OCI-LY1 (cell line): ENCODE data around the gene DAPK2.

Experiments used
- H2AFZ ChIP-seq: fragments of 200-600 bp; sonication (generic), shearing (Covaris generic); 2 replicates; pipeline ENCODE4 v1.6.0; 2014; ENCODE audit warnings: antibody characterized with exemption, mild to moderate bottlenecking, low read length
- H3F3A ChIP-seq: fragments of 200-600 bp; sonication (generic), shearing (Covaris generic); 2 replicates; pipeline ENCODE4 v1.6.0; 2014; ENCODE audit warnings: mild to moderate bottlenecking, antibody characterized with exemption, low read length, moderate library complexity; ENCODE audit not compliant: insufficient read depth
- H3K27ac ChIP-seq: fragments of 200-600 bp; sonication (generic); 2 replicates; pipeline ENCODE4 v1.5.1; 2014; ENCODE audit warnings: low read length, mixed run types, mild to moderate bottlenecking, low read depth; ENCODE audit not compliant: poor library complexity, severe bottlenecking
- H3K27me3 ChIP-seq: fragments of 200-600 bp; sonication (generic); 2 replicates; pipeline ENCODE4 v1.6.0; 2014; ENCODE audit warnings: antibody characterized with exemption, mild to moderate bottlenecking, low read length, moderate library complexity; ENCODE audit not compliant: insufficient read depth
- H3K36me3 ChIP-seq: fragments of 200-600 bp; sonication (generic); 2 replicates; pipeline ENCODE4 v1.6.1; 2014; ENCODE audit warnings: mild to moderate bottlenecking, antibody characterized with exemption, low read length, moderate library complexity, mixed read lengths; ENCODE audit not compliant: insufficient read depth
- H3K4me1 ChIP-seq: fragments of 200-600 bp; sonication (generic); 2 replicates; pipeline ENCODE4 v1.5.1; 2014; ENCODE audit warnings: mild to moderate bottlenecking, low read length, moderate library complexity; ENCODE audit not compliant: insufficient read depth, severe bottlenecking
- H3K4me2 ChIP-seq: fragments of 200-600 bp; sonication (generic), shearing (Covaris generic); 2 replicates; pipeline ENCODE4 v1.6.1; 2014; ENCODE audit warnings: low read length
- H3K4me3 ChIP-seq: fragments of 200-600 bp; sonication (generic); 2 replicates; pipeline ENCODE4 v1.5.1; 2014; ENCODE audit warnings: low read length, low read depth, mild to moderate bottlenecking, mixed read lengths; ENCODE audit not compliant: poor library complexity, severe bottlenecking
- H3K79me2 ChIP-seq: fragments of 200-600 bp; shearing (Covaris generic); 2 replicates; pipeline ENCODE4 v1.6.1; 2016; ENCODE audit warnings: mixed run types, low read length, mixed read lengths; ENCODE audit not compliant: insufficient read depth
- H3K9ac ChIP-seq: fragments of 200-600 bp; sonication (generic), shearing (Covaris generic); 2 replicates; pipeline ENCODE4 v1.6.1; 2014; ENCODE audit warnings: mild to moderate bottlenecking, low read length, mixed read lengths
- H3K9me2 ChIP-seq: fragments of 200-600 bp; sonication (generic), shearing (Covaris generic); 2 replicates; pipeline ENCODE4 v1.6.1; 2014; ENCODE audit warnings: low read depth, mild to moderate bottlenecking, low read length, mixed read lengths
- H3K9me3 ChIP-seq: fragments of 200-600 bp; shearing (Covaris generic); 2 replicates; pipeline ENCODE4 v1.6.1; 2014; ENCODE audit warnings: low read length, mixed read lengths
- H4K20me1 ChIP-seq: fragments of 200-600 bp; sonication (generic), shearing (Covaris generic); 2 replicates; pipeline ENCODE4 v1.6.0; 2016; ENCODE audit warnings: mild to moderate bottlenecking, low read length; ENCODE audit not compliant: insufficient read depth
- CTCF ChIP-seq: fragments of 200-600 bp; sonication (generic), shearing (Covaris generic); IDR thresholded peaks from 2 replicates; pipeline ENCODE4 v1.5.1; 2017; ENCODE audit warnings: mild to moderate bottlenecking, antibody characterized with exemption, low read length, moderate library complexity, mixed read lengths
- EZH2 ChIP-seq: fragments of 200-600 bp; sonication (generic), shearing (Covaris generic); IDR thresholded peaks from 2 replicates; pipeline ENCODE4 v1.8.0; 2017; ENCODE audit warnings: borderline replicate concordance, mixed run types, mild to moderate bottlenecking, antibody characterized with exemption, low read length, moderate library complexity, mixed read lengths

Gene DAPK2

GRCh38 chr15:64011736-64012135, 34.5 kb downstream of the DAPK2 start:
- H3K27ac ChIP-seq, result peak overlapping the region; percentile 96
- no peak overlapping the region for H3K4me3 ChIP-seq
- H3F3A ChIP-seq, result 0 out of 2 replicates have a peak, but pooled peaks cover 2% of the 10 kb centered on the region
- H3K36me3 ChIP-seq, result no peaks in the 10 kb centered on the region
- H2AFZ ChIP-seq, result no peak overlapping the region
- H3K27me3 ChIP-seq, result no peaks in the 10 kb centered on the region
- H4K20me1 ChIP-seq, result no peaks in the 10 kb centered on the region
- no peaks in the 10 kb centered on the region for H3K9me2 ChIP-seq
- peaks cover 72% of the 10 kb centered on the region for H3K4me1 ChIP-seq
- H3K9ac ChIP-seq, result no peak overlapping the region; the same call in 1 of the 2 replicates
- no peaks in the 10 kb centered on the region for H3K79me2 ChIP-seq
- no peak for TF ChIP-seq CTCF
- no peak for TF ChIP-seq EZH2
- no peak overlapping the region; the same call in 1 of the 2 replicates for H3K4me2 ChIP-seq
- no peaks in the 10 kb centered on the region for H3K9me3 ChIP-seq

- H3K79me2 ChIP-seq, result no peaks in the 10 kb centered on the region
- no peaks in the 10 kb centered on the region for H3K36me3 ChIP-seq
- H3F3A ChIP-seq, result 0 out of 2 replicates have a peak, but pooled peaks cover 2% of the 10 kb centered on the region
- TF ChIP-seq EZH2 (no peak), CTCF (peak; percentile 59; the same call in 1 of the 2 replicates)
- H3K27me3 ChIP-seq, result no peaks in the 10 kb centered on the region
- H3K4me1 ChIP-seq, result peaks cover 72% of the 10 kb centered on the region
- peak overlapping the region; percentile 96 for H3K27ac ChIP-seq
- H3K9ac ChIP-seq, result peak overlapping the region; percentile 55; the same call in 1 of the 2 replicates
- peak overlapping the region; percentile 54 for H3K4me2 ChIP-seq
- peak overlapping the region; percentile 5 for H3K4me3 ChIP-seq
- H3K9me3 ChIP-seq, result no peaks in the 10 kb centered on the region
- H4K20me1 ChIP-seq, result no peaks in the 10 kb centered on the region
- no peaks in the 10 kb centered on the region for H3K9me2 ChIP-seq
- H2AFZ ChIP-seq, result no peak overlapping the region
Measured at GRCh38 chr15:64010719-64011118, 35.6 kb downstream of the DAPK2 start.

- Histone ChIP-seq H2AFZ (no peak overlapping the region), H3K36me3 (no peaks in the 10 kb centered on the region), H3K9ac (peak overlapping the region; percentile 55; the same call in 1 of the 2 replicates), H3K9me3 (no peaks in the 10 kb centered on the region), H3F3A (0 out of 2 replicates have a peak, but pooled peaks cover 2% of the 10 kb centered on the region), H4K20me1 (no peaks in the 10 kb centered on the region), H3K4me2 (peak overlapping the region; percentile 54), H3K27me3 (no peaks in the 10 kb centered on the region), H3K27ac (peak overlapping the region; percentile 96), H3K4me1 (peaks cover 72% of the 10 kb centered on the region), H3K4me3 (peak overlapping the region; percentile 5), H3K79me2 (no peaks in the 10 kb centered on the region), H3K9me2 (no peaks in the 10 kb centered on the region)
- TF ChIP-seq CTCF, result no peak
- TF ChIP-seq EZH2, result no peak
Measured at GRCh38 chr15:64009798-64010261, 36.5 kb downstream of the DAPK2 start.
